CD4-positive, alpha-beta T cell (primary cell): ENCODE measurements around the gene SMIM44. TPM values are rescaled to one million over a fixed set of nuclear protein-coding genes. Genes with fewer than 3 reads are reported as not detected.

Experiments used
- ATAC-seq: fragments of 200-7000 bp; cut with Tn5 transposase; one replicate; pipeline ENCODE4 v1.10.0; 2022; ENCODE audit warnings: mild to moderate bottlenecking; ENCODE audit not compliant: poor library complexity
- CTCF ChIA-PET: fragments of 350-600 bp; sonication (Branson Sonifier 250); formaldehyde crosslinking; loops from one replicate; lab custom pipeline; 2021; ENCODE audit warnings: antibody characterized with exemption, inconsistent platforms; lab: Charles Lee
- POLR2A ChIA-PET: fragments of 350-600 bp; sonication (Branson Sonifier 250); formaldehyde crosslinking; loops from one replicate; lab custom pipeline; 2021; ENCODE audit warnings: antibody characterized with exemption, inconsistent platforms; lab: Charles Lee
- DNase-seq, 14 experiments: peaks; one replicate each; pipeline ENCODE4 v3.0.0-alpha.2; 2013 to 2020; ENCODE audit warnings: mixed read lengths in 2 of 14
- H3K27ac ChIP-seq, 2 donors: one replicate each; pipeline versions ENCODE4 v1.5.1 to v1.7.0; 2013; ENCODE audit warnings: low read length in 2 of 2, low read depth in 1 of 2, mild to moderate bottlenecking in 1 of 2
- H3K27me3 ChIP-seq, 2 experiments: 1 replicate in 1 of 2; 2 replicates in 1 of 2; pipeline versions ENCODE4 v1.6.1 to v1.7.0; 2013; ENCODE audit warnings: low read length in 2 of 2, control low read depth in 1 of 2, mild to moderate bottlenecking in 1 of 2, moderate library complexity in 1 of 2; ENCODE audit not compliant: insufficient read depth in 2 of 2, control insufficient read depth in 1 of 2
- H3K36me3 ChIP-seq: one replicate; pipeline ENCODE4 v1.6.1; 2013; ENCODE audit warnings: low read length, control low read depth; ENCODE audit not compliant: insufficient read depth
- H3K4me1 ChIP-seq: one replicate; pipeline ENCODE4 v1.6.1; 2013; ENCODE audit warnings: low read length, control low read depth; ENCODE audit not compliant: insufficient read depth
- H3K4me3 ChIP-seq: one replicate; pipeline ENCODE4 v1.5.1; 2013; ENCODE audit warnings: mild to moderate bottlenecking, low read length, moderate library complexity
- H3K9me3 ChIP-seq, 2 experiments: 1 replicate in 1 of 2; 2 replicates in 1 of 2; pipeline versions ENCODE4 v1.6.1 to v1.7.0; 2013; ENCODE audit warnings: low read length in 2 of 2, mild to moderate bottlenecking in 2 of 2, control low read depth in 1 of 2, moderate library complexity in 1 of 2; ENCODE audit not compliant: control insufficient read depth in 1 of 2, insufficient read depth in 1 of 2
- H3K27ac Mint-ChIP-seq: one replicate; pipeline ENCODE4 v1.8.0; 2020; ENCODE audit warnings: mixed read lengths
- H3K27me3 Mint-ChIP-seq: one replicate; pipeline ENCODE4 v1.8.0; 2021; ENCODE audit warnings: mixed read lengths
- H3K36me3 Mint-ChIP-seq: one replicate; pipeline ENCODE4 v1.8.0; 2021; ENCODE audit warnings: low read depth, mixed read lengths
- H3K4me1 Mint-ChIP-seq: one replicate; pipeline ENCODE4 v1.8.0; 2021; ENCODE audit warnings: low read depth, mixed read lengths
- H3K4me3 Mint-ChIP-seq: one replicate; pipeline ENCODE4 v1.8.0; 2020; ENCODE audit warnings: mild to moderate bottlenecking, mixed read lengths
- H3K9me3 Mint-ChIP-seq: one replicate; pipeline ENCODE4 v1.8.0; 2020; ENCODE audit warnings: mixed read lengths
- CTCF ChIP-seq: fragments of 200-600 bp; IDR thresholded peaks from one replicate; pipeline ENCODE4 v1.8.0; 2022; ENCODE audit warnings: antibody characterized with exemption, mild to moderate bottlenecking
- intact Hi-C, 2 experiments: fragments of 100-400 bp; cut with DNase I in 1 of 2; cut with micrococcal nuclease in 1 of 2; formaldehyde crosslinking; loops; one replicate each; pipeline versions ENCODE4 v1.15.1 to v1.9.0; 2023 to 2025; cut with DNase I, micrococcal nuclease
- total RNA-seq, 174 experiments: library from RNA in 2 of 174; stranded (reverse) in 2 of 174; gene quantifications; one replicate each; pipeline ENCODE4 v1.2.3 and lab custom pipeline; 2021 to 2026

Gene SMIM44
- total RNA-seq, 2 experiments from 2014 or later: not detected

- peaks cover 34% of the 10 kb centered on the region for H3K36me3 ChIP-seq
Measured at GRCh38 chr19:3491396-3492119, 8.3 kb upstream of the SMIM44 start.

GRCh38 chr19:3482507-3483225 lies 575 bp downstream of the SMIM44 start:
- CTCF ChIA-PET: no interaction called here
- H3K27ac Mint-ChIP-seq: no peak overlapping the region
- no peaks in the 10 kb centered on the region for H3K9me3 Mint-ChIP-seq
- no peak overlapping the region for H3K27ac ChIP-seq
- intact Hi-C loops: no loop called here
- H3K36me3 ChIP-seq: no peaks in the 10 kb centered on the region
- DNase-seq: no peak
- no peak for TF ChIP-seq CTCF
- H3K4me3 ChIP-seq: no peak overlapping the region
- ATAC-seq: no peak
- peaks cover 4% of the 10 kb centered on the region for H3K27me3 Mint-ChIP-seq
- H3K4me1 Mint-ChIP-seq: peaks cover 17% of the 10 kb centered on the region
- H3K9me3 ChIP-seq: no peaks in the 10 kb centered on the region
- no peaks in the 10 kb centered on the region for H3K27me3 ChIP-seq
- H3K36me3 Mint-ChIP-seq: no peaks in the 10 kb centered on the region
- POLR2A ChIA-PET: no interaction called here
- no peak overlapping the region for H3K4me3 Mint-ChIP-seq
- H3K4me1 ChIP-seq: peaks cover 17% of the 10 kb centered on the region

More at GRCh38 chr19:3491396-3492119, 8.3 kb upstream of the SMIM44 start:
- H3K9me3 ChIP-seq: no peaks in the 10 kb centered on the region
- Mint-ChIP-seq H3K27ac (no peak overlapping the region), H3K9me3 (no peaks in the 10 kb centered on the region), H3K36me3 (peaks cover 38% of the 10 kb centered on the region), H3K27me3 (no peaks in the 10 kb centered on the region), H3K4me1 (peaks cover 5% of the 10 kb centered on the region), H3K4me3 (no peak overlapping the region)
- DNase-seq (no peak), ATAC-seq (no peak)
- peaks cover 12% of the 10 kb centered on the region for H3K4me1 ChIP-seq
- intact Hi-C loops: no loop called here
- TF ChIP-seq CTCF: no peak
- no peak overlapping the region for H3K4me3 ChIP-seq
- ChIA-PET CTCF (no interaction called here), POLR2A (no interaction called here)
- no peak overlapping the region for H3K27ac ChIP-seq
- H3K27me3 ChIP-seq: no peaks in the 10 kb centered on the region

DNA sequence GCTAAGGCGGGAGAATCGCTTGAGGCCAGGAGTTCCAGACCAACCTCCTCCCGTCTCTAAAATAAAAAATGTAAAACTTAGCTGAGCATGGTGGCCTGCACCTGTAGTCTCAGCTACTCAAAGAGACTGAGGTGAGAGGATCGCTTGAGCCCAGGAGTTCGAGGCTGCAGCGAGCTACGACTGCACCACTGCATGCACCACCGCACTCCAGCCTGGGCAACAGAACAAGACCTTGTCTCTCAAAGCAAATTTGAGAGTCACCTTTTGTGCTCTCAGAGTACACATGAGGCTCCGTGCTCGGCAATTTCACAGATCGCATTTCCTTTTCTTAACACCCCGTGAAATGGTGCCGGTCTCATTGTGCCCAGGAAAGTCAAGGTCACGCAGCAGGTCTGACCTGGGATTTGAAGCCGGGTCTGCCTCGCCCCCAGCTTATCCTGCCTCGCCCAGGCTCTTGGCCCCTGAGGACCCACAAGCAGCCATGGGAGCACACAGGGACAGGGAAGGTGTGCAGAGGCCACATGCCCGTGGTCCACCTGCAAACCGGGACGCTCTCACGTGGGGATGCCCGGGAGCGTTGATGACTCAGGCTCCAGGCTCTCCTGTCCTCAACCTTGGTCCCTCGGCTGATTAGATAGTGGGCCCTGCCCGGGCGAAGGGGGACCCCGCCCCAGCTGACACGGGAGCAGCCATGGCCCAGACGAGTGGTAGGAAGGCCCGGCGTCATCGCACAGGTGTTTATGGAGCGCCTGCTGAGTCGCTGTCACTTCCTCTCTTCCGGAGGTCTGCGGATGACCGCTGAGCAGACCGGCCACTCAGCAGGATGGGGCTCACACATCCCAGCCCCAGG lies 1.8 kb downstream of the SMIM44 start:
- CTCF ChIA-PET: no interaction called here
- Mint-ChIP-seq H3K36me3 (no peaks in the 10 kb centered on the region), H3K4me1 (peaks cover 17% of the 10 kb centered on the region), H3K9me3 (no peaks in the 10 kb centered on the region), H3K27ac (no peak overlapping the region), H3K27me3 (peaks cover 4% of the 10 kb centered on the region), H3K4me3 (no peak overlapping the region)
- Histone ChIP-seq H3K4me3 (no peak overlapping the region), H3K27ac (no peak overlapping the region), H3K27me3 (no peaks in the 10 kb centered on the region), H3K4me1 (peaks cover 17% of the 10 kb centered on the region), H3K9me3 (no peaks in the 10 kb centered on the region), H3K36me3 (no peaks in the 10 kb centered on the region)
- POLR2A ChIA-PET: no interaction called here
- ATAC-seq (no peak), DNase-seq (no peak)
- no peak for TF ChIP-seq CTCF
- intact Hi-C loops: no loop called here
